Measurements from ENCODE around the gene C14orf132.
A peak's percentile ranks its signal among the peaks of the same experiment; 100 is the strongest.

The C14orf132 gene

DNA sequence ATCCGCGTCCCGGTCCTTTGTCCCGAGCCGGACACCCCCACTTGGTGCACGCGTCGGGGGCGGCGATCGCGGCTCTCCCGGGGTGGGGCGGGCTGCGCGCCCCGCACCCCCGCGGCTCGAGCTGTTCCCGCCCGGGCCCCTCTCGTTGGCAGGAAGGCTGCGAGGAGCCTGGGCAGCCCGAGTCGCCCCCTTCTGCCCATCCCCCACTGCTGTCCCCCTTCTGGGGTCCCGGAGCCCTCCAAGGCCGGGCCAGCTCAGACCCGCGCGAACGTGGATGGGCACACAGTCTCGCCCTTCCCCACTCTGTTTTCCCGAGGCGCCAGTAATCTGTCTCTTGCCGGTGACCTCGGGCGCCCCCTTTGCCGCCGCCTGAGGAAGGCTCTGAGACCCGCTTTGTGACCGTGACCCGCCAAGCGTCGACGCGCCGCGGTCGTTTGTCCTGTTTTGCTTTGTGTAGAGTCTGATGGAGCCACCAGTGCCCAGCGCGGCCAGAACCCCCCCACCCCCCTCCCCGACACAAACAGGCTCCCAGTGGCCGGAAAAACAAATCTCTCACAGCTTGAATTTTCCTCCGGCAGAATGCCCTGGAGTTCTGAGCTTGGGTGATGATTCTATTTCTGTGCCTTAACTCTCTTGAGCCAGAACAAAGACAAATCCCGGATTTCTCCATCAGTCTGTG is 610 bp downstream of the C14orf132 start:
- TF ChIP-seq ARNTL (CRISPR knock-in tag; IDR thresholded peaks at IDR 0.05; ENCODE audit: borderline replicate concordance, low read depth) (no peak), SNAI2 (CRISPR knock-in tag; IDR thresholded peaks at IDR 0.05) (no peak), CSDC2 (CRISPR knock-in tag; IDR thresholded peaks at IDR 0.05) (no peak), ZNF565 (CRISPR knock-in tag; conservative IDR thresholded peaks at IDR 0.05; ENCODE audit: low read depth) (no peak), TSHZ2 (CRISPR knock-in tag; IDR thresholded peaks at IDR 0.05) (no peak), PPARA (CRISPR knock-in tag; IDR thresholded peaks at IDR 0.05; ENCODE audit: borderline replicate concordance) (no peak), TCF4 (CRISPR knock-in tag; IDR thresholded peaks at IDR 0.05; ENCODE audit: borderline replicate concordance) (no peak)
- ATAC-seq = peak; percentile 35

- no peak for ATAC-seq
- no peak for TF ChIP-seq ZNF565 (CRISPR knock-in tag; conservative IDR thresholded peaks at IDR 0.05; ENCODE audit: low read depth)
- TF ChIP-seq ZC3H10 (CRISPR knock-in tag; IDR thresholded peaks at IDR 0.05) = no peak
- TF ChIP-seq, protein P1, sequence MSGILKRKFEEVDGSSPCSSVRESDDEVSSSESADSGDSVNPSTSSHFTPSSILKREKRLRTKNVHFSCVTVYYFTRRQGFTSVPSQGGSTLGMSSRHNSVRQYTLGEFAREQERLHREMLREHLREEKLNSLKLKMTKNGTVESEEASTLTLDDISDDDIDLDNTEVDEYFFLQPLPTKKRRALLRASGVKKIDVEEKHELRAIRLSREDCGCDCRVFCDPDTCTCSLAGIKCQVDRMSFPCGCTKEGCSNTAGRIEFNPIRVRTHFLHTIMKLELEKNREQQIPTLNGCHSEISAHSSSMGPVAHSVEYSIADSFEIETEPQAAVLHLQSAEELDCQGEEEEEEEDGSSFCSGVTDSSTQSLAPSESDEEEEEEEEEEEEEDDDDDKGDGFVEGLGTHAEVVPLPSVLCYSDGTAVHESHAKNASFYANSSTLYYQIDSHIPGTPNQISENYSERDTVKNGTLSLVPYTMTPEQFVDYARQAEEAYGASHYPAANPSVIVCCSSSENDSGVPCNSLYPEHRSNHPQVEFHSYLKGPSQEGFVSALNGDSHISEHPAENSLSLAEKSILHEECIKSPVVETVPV (CRISPR knock-in tag; IDR thresholded peaks at IDR 0.05) = no peak
- no peak for TF ChIP-seq ISL1 (CRISPR knock-in tag; IDR thresholded peaks at IDR 0.05)
- no peak for TF ChIP-seq TSHZ2 (CRISPR knock-in tag; IDR thresholded peaks at IDR 0.05)
- TF ChIP-seq ZNF70 (CRISPR knock-in tag; IDR thresholded peaks at IDR 0.05) = no peak
- TF ChIP-seq OSR1 (CRISPR knock-in tag; IDR thresholded peaks at IDR 0.05) = no peak
- no peak for TF ChIP-seq CSDC2 (CRISPR knock-in tag; IDR thresholded peaks at IDR 0.05)
- TF ChIP-seq CREB5 (CRISPR knock-in tag; IDR thresholded peaks at IDR 0.05; ENCODE audit: low read depth) = no peak
- TF ChIP-seq ZNF8 (CRISPR knock-in tag; IDR thresholded peaks at IDR 0.05) = no peak
- TF ChIP-seq SNAI2 (CRISPR knock-in tag; IDR thresholded peaks at IDR 0.05) = no peak
- TF ChIP-seq POU6F1 (CRISPR knock-in tag; IDR thresholded peaks at IDR 0.05; ENCODE audit: borderline replicate concordance, low read depth) = no peak
- no peak for TF ChIP-seq RARB (CRISPR knock-in tag; IDR thresholded peaks at IDR 0.05)
- no peak for TF ChIP-seq ARNTL (CRISPR knock-in tag; IDR thresholded peaks at IDR 0.05; ENCODE audit: borderline replicate concordance, low read depth)
- TF ChIP-seq TCF4 (CRISPR knock-in tag; IDR thresholded peaks at IDR 0.05; ENCODE audit: borderline replicate concordance) = no peak
- TF ChIP-seq ZFP3 (CRISPR knock-in tag; IDR thresholded peaks at IDR 0.05) = no peak
- TF ChIP-seq PATZ1 (CRISPR knock-in tag; IDR thresholded peaks at IDR 0.05; ENCODE audit: borderline replicate concordance) = no peak
Observed at GRCh38 chr14:96040828-96041371, 1.7 kb downstream of the C14orf132 start.

Data from SK-N-SH treated with all-trans-retinoic acid at 6 μM for 48 hours (cell line).